GM10847 (cell line): ENCODE measurements around the gene DNAH5.

Experiments
- POLR2A ChIP-seq: IDR thresholded peaks from 2 replicates; pipeline ENCODE4 v1.6.1; 2011; ENCODE audit not compliant: insufficient read length; ENCODE audit errors: extremely low read depth

DNAH5 gene

DNA sequence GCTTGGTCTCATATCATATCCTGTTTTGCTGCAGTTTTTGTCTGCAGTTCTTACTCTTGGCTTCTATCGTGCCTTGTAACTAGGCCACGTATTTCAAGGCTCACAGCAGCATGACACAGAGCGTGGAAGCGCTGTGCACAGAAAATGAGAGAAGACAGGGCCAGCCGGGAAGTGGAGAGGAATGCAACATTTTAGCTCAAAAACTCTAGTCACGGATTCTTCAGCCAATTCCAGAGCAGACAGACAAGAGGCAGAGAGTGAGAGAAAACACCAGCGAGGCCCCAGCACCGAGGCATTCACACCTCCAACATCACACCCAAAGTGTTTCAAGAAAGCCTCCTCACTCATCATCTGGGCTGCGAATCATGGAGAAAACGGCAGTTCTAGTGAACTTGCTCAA lies 160.8 kb downstream of the DNAH5 start:
- no peak for TF ChIP-seq POLR2A

DNA sequence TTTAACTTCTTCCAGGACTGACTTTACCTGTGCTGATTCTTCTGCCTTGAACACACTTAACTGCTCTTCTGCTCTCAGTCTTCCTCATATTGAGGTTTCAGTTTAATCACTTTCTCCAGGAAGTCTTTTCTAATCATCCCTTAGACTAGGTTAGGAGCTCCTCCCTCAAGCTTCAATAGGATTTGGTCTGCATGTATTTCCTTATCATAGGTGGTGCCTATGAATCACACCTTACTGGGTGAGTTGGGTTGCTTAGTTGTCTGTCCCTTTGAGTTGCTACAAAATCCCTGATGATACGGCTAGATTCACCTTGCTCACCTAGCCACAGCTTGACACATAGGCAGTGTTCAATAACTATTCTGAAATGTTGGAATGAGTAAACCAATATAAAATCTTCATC lies 164.4 kb downstream of the DNAH5 start:
- no peak for TF ChIP-seq POLR2A

DNA sequence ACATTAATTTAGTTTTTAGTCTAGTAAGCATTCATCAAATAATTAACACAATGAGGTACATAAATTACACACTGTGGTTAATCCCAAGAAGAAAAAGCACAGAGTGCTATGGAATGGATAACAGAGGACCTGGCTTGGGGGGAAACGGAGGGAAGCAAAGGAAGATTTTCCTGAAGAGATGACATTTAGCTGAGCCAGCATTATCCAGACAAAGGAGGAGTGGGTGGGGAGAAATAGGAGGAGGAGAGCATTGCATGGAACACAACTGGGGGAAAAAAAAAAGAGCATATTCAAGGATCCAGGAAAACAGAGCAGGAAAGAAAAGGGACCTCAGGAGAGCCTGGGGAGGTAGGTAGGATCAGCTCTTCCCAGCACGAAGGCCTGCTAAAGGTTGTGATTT lies 170.8 kb downstream of the DNAH5 start:
- TF ChIP-seq POLR2A = no peak

DNA sequence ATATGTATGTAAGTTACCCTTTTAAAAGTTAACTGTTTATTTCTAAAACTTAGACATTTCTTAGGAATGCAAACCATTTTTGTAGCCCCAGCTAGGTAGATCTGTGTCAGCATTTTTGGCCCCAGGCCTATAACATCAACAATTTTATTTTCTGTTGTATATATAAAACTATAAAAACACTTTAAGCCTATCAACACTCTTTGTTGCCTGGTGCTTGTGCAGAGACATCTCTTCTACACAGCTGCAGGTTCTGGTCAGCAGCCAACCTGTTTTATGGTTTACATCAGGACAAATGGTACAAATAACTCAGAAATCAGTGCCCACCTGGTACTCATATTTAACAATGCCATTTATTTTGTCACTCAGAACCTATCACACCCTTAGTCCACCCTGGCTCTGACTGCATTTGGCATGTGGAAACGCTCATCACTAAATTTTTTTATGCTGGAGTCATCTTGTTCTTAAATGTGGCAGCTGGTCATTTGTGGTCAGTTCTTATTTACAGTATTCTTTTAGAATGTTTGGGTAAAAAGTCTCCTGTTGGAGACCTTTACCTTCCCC lies 173.4 kb downstream of the DNAH5 start:
- no peak for TF ChIP-seq POLR2A

DNA sequence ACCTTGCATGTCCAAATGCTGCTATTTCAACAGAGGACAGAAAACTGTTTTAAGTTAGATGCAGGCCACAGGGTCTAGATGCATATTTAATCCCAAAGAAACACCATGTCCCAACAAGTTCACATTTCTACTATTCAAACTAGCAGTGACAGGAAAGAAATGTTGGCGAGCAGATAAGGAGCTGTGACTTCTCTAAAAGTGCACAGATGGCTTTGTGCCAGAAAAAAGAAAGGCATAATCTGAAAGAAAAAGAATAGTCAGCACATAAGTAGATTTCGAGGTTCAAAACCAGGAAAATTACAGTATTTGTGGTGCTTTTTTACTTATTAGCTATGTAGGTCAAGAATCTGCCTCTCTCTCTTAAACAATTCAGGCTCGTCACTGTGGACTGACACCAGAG lies 178.3 kb downstream of the DNAH5 start:
- TF ChIP-seq POLR2A = no peak

DNA sequence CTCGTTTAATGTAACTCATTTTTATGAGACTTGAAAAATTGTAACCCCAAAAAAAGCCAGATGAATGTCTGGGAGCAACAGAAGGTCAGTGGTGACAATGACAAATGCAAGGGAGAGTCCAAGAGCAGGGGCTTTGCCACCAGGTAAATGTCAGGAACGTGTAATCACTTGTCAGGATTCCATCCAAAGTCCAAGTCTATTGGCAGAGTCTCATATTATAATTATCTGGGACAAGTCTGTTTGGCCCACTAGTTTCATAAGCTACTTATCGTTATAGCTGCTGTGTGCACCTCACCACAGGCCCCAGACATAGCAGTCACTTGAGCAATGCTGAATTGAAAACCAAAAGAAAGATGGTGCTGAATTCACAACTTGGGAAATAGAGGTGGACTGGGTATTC lies 180.8 kb downstream of the DNAH5 start:
- no peak for TF ChIP-seq POLR2A

DNA sequence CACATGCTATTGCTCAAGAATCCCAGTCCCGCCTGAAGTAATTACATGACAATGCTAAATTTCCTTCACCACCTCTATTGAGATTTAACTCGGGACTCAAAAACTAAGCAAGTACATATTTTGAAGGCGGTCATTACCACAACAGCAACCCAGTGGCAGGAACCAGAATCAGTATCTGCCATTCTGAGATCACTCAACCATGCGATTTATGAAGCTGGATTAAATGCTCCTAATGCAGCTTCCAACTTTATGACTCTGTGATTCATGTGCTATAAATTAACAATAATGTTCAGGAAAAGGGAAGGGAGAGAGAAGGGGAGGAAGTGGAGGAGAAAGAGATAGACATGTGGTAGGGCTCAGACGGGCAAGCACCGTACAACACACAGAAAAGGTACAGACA lies 194.7 kb downstream of the DNAH5 start:
- no peak for TF ChIP-seq POLR2A

DNA sequence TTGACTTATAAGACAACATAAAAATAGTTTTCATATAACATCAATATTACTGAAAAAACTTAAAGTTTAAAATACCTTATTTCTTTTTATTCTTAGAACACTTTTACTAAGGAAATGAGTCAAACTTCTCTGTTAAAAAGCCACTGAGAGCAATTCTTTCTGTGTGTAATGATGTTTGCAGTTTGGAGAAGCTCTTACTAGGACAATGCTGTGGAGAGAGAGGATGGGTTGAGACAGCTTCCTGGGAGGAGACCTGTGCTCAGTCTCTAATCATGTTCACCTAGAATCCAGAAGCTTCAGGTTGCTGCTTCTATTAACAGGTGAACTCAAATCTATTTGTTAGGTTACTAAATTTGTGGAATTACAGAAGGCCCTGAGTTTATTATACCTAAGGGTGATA lies 198.5 kb downstream of the DNAH5 start:
- TF ChIP-seq POLR2A = no peak

DNA sequence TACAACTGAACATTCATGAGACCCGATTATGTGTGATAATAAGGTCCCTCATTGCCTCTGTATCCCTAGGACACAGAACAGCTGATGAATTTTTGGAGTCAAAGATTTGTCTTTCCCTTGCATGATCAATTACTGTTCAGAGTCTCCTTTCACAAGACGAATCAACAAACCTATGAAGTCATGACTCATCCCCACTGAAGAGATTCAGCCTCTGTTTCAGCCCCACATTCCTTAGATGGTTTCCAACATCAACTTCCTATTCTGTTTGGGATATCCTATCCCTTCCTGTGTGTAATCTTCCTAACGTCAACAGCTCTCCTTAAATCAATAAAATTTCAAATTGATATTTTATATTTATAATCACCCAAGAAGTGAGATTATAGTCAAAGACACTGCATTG lies 199.0 kb downstream of the DNAH5 start:
- no peak for TF ChIP-seq POLR2A

DNA sequence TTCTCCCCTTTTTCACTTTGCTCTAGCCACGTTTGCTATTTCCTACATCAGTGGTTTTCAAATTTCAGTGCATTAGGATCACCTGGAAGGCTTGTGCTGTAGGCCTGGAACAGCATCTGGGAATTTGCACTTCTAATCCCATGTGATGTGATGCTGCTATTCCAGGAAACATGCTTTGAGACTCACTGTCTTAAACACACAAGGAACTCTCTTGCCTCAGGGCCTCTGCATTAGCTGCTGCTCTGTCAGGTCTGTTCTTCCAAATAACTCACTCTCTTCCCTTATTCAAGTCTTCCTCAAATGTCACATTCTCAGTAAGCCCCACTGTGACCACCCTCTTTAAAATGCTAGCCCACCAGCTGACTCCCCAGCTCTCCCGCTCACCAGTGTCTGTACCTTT lies 204.0 kb downstream of the DNAH5 start:
- no peak for TF ChIP-seq POLR2A

DNA sequence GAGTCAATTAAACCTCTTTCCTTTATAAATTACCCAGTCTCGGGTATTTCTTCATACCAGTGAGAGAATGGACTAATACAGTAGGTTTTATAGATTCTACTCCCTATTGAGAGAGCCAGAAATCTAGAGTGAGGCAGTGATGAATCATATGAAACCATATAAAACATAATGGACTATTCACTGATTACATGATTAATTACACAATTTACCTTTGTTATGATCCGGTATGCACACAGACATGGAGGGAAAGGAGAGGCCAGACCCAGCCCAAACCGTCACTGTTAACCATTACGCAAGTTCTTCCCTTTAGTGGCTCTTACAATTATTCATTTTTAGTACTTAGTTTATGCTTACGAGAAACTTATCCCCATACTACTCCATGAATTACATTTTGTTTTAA lies 205.0 kb downstream of the DNAH5 start:
- no peak for TF ChIP-seq POLR2A

DNA sequence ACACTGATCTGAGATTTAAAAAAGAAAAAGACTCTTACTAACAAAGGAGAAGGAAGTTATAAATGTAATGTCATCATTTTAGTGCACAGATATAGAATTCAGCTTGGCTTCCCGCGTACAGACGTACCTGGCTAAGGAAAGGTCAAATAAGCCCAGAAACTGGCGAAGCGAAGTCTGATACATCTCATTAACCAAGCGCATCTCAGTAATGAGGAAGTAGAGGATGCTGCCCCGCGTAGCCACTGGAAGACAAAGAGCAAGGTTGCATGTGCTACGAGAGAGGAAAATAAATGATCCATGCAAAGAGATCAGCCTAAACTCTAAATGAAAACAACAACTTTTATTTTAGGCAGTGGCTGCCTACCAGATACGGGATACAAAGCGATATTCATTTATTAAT lies 208.8 kb downstream of the DNAH5 start:
- no peak for TF ChIP-seq POLR2A

DNA sequence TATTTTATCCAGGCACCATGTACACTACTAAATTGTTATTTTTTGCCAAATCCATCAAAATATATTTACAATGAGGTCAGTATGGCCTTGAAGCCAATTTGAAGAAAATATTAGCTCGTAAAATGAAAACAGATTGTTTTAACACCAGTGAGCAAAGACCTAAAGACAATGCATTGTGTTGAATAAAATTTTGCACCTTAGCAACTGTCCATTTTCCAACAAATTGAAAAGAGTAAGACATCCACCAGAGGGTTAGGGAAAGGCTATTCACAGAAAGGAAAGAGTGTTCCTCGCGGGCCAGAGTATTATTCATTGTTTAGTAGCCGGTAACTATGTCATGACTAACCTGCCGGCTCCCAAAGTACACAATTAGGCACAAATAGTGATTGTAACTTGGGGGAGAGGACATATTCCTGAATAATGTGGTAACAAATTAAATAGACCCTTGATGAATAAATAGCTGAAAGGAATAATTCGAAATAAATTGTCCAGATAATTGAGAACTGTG lies 213.3 kb downstream of the DNAH5 start:
- no peak for TF ChIP-seq POLR2A

DNA sequence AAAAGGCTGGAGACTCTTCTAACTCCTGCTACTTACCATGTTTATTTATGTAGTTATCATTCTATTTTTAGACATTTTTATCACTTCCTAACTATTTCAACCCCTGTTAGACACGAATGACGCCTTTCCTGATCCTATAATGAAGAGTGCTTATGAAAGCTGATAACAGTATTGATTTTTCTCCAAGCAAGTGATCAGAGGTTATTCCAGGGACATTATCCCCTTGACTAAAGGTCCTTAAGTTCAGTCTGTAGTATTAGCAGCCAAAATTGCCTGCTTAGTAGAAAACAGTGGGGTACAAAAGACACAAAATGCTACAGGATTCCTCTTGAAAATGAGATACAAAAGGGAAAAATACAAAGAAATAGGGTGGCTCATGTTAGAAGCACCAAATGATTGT lies 235.6 kb downstream of the DNAH5 start:
- no peak for TF ChIP-seq POLR2A

DNA sequence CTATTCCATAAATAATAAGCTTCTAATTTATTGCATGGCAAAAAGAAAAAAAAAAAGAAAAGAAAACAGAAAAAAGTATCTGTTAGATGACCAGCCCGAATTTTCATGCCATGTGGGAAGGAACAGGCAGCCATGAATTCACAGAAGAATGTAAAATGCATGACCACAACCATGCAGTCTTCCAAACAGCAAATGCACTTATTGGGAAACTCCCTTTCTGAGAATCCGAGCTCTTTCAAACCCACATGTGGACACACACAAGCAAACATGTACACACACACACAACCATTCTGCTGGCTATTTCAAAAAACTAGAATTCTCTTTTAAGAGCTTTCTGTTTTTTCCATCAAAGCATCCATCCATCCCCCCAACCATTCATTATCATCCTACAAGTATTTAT lies 236.1 kb downstream of the DNAH5 start:
- no peak for TF ChIP-seq POLR2A

DNA sequence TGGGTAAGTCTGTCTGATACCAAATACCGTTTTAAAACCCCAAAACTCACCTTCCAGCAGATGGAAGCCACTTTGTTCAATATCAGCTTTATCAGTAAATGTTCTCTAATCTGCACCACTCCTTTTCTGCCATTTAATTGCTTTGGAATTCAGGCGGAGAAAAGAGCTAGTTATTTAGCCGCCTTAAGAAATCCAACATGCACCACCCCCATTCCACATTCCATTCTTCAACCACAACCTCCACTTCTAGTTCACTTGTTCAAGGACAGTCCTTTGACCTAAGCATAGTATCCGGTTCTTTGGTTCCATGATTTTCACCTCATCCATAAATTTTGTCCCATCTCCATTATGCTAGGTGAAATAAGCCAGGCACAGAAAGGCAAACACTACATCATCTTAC lies 240.1 kb downstream of the DNAH5 start:
- TF ChIP-seq POLR2A = no peak

DNA sequence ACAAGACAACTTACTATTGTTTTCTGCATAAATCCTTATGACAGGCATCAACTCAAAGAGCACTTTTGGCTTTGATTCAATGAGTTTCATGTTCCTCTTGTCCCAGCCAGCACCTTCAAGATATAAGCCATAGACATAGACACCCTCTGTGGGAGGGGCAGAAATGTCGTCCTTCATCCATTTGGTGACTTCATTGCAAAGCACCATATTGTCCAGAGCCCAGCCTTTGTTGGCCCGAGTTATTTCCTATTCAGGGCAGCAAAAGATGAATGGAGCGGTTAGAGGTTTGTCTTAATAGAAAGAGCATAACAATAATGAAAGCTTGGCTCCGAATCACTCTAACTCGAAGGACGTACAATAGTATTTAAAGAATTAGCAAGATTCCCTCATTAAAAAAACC lies 243.9 kb downstream of the DNAH5 start:
- TF ChIP-seq POLR2A = no peak

DNA sequence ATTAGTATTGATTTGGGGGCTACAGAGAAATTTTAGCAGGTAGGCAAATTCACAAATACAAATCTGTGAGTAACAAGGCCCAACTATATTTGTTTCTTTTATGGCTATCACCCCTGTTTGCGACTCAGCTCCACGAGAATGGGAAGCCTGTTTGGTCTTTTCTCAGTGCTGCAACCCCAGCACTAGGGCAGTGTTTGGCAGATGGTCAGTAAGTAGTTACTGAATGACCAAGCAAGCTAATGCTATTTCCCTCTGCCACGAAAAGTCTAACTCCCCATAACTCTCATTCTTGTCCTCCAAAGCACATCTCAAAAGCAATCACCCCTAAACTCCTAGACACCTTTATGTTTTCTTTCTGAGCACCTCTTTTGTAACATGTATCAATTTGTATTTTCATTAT lies 245.6 kb downstream of the DNAH5 start:
- no peak for TF ChIP-seq POLR2A

DNA sequence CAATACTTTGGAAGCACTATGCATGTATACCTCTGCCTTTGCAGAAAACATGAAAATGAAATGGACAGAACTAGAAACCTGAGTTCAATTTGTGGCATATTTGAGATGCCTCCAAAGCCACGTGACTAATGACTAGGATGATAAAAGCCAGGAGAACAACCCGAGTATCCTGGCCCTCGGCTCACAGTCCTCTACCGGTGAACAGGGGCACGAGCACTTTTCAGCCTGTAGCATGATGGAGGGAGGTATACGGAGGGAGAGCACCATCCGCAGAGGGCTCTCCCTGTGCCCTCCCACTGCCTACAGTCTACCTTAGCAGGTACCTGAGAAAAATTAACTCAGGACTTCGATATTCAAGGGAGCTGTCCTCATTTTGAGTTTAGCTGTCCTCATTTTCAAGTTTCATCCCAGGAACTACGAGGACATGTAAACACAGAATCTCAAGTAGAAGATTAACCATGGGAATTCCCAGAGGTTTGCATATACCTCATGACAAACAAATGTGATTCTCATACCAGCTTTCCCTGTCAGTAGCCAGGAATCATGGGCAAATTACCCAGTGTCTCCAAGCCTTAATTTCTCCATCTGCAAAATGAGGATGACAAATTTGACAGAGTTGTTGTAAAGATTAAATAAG lies 249.3 kb downstream of the DNAH5 start:
- TF ChIP-seq POLR2A = no peak
